Loucy (cell line): ENCODE data around the gene MYO18A.

Source experiments
- H2AFZ ChIP-seq: fragments of 200-600 bp; sonication (generic); 2 replicates; pipeline ENCODE4 v1.6.0; 2016; ENCODE audit warnings: antibody characterized with exemption, mild to moderate bottlenecking, low read length, moderate library complexity
- H3F3A ChIP-seq: fragments of 200-600 bp; 2 replicates; pipeline ENCODE4 v1.6.0; 2016; ENCODE audit warnings: antibody characterized with exemption, low read depth, mild to moderate bottlenecking
- H3K27me3 ChIP-seq: fragments of 200-600 bp; sonication (generic); 2 replicates; pipeline ENCODE4 v1.6.1; 2014; ENCODE audit warnings: low read length, mild to moderate bottlenecking; ENCODE audit not compliant: insufficient read depth, poor library complexity, severe bottlenecking
- H3K36me3 ChIP-seq: fragments of 200-600 bp; sonication (generic); 2 replicates; pipeline ENCODE4 v1.6.1; 2016; ENCODE audit warnings: low read length; ENCODE audit not compliant: insufficient read depth
- H3K4me1 ChIP-seq: fragments of 200-600 bp; sonication (generic); 2 replicates; pipeline ENCODE4 v1.5.1; 2014; ENCODE audit warnings: low read length, mild to moderate bottlenecking; ENCODE audit not compliant: insufficient read depth, poor library complexity, severe bottlenecking
- H3K4me2 ChIP-seq: fragments of 200-600 bp; sonication (generic); 2 replicates; pipeline ENCODE4 v1.6.0; 2014; ENCODE audit warnings: antibody characterized with exemption, low read length, low read depth, mild to moderate bottlenecking; ENCODE audit not compliant: poor library complexity, severe bottlenecking
- H3K4me3 ChIP-seq: fragments of 200-600 bp; sonication (generic); 2 replicates; pipeline ENCODE4 v1.5.1; 2014; ENCODE audit warnings: low read length, mild to moderate bottlenecking, mixed read lengths; ENCODE audit not compliant: poor library complexity, severe bottlenecking
- H3K79me2 ChIP-seq: fragments of 200-600 bp; sonication (generic); 2 replicates; pipeline ENCODE4 v1.6.1; 2014; ENCODE audit warnings: low read length; ENCODE audit not compliant: insufficient read depth
- H3K9ac ChIP-seq: fragments of 200-600 bp; sonication (generic); 2 replicates; pipeline ENCODE4 v1.6.0; 2014; ENCODE audit warnings: mild to moderate bottlenecking, low read depth, low read length, moderate library complexity; ENCODE audit not compliant: poor library complexity, severe bottlenecking
- H3K9me2 ChIP-seq: fragments of 200-600 bp; sonication (generic); replicated peaks from 2 replicates; pipeline ENCODE4 v1.6.1; 2016; ENCODE audit warnings: low read depth, low read length, mixed read lengths
- H3K9me3 ChIP-seq: fragments of 200-600 bp; sonication (generic); 2 replicates; pipeline ENCODE4 v1.6.1; 2014; ENCODE audit warnings: mild to moderate bottlenecking, antibody characterized with exemption, low read length, low read depth; ENCODE audit not compliant: insufficient read depth
- H4K20me1 ChIP-seq: fragments of 200-600 bp; sonication (generic); 2 replicates; pipeline ENCODE4 v1.6.0; 2014; ENCODE audit warnings: antibody characterized with exemption, low read length, mild to moderate bottlenecking; ENCODE audit not compliant: insufficient read depth, poor library complexity, severe bottlenecking
- CTCF ChIP-seq: fragments of 200-600 bp; sonication (generic); conservative IDR thresholded peaks from 2 replicates; pipeline ENCODE4 v1.5.1; 2014; ENCODE audit warnings: mild to moderate bottlenecking, antibody characterized with exemption, low read length
- EZH2phosphoT487 ChIP-seq: fragments of 200-600 bp; IDR thresholded peaks from 2 replicates; pipeline ENCODE4 v1.6.1; 2018; ENCODE audit warnings: antibody characterized with exemption, mild to moderate bottlenecking, moderate library complexity, borderline replicate concordance

The MYO18A gene

GRCh38 chr17:29080323-29080722 lies 99.9 kb downstream of the MYO18A start:
- no peak overlapping the region for H3K4me2 ChIP-seq
- H3K9me2 ChIP-seq: no peaks in the 10 kb centered on the region
- H3K9me3 ChIP-seq: no peaks in the 10 kb centered on the region
- no peaks in the 10 kb centered on the region for H3K79me2 ChIP-seq
- no peaks in the 10 kb centered on the region for H3F3A ChIP-seq
- peaks cover 5% of the 10 kb centered on the region for H4K20me1 ChIP-seq
- H3K4me3 ChIP-seq: no peak overlapping the region
- peaks cover 87% of the 10 kb centered on the region; the same call in 1 of the 2 replicates for H3K36me3 ChIP-seq
- no peak overlapping the region for H3K9ac ChIP-seq
- no peak overlapping the region for H2AFZ ChIP-seq
- no peaks in the 10 kb centered on the region for H3K27me3 ChIP-seq
- no peaks in the 10 kb centered on the region for H3K4me1 ChIP-seq
- TF ChIP-seq EZH2phosphoT487: no peak
- no peak for TF ChIP-seq CTCF

GRCh38 chr17:29079887-29080286 lies 100.3 kb downstream of the MYO18A start:
- TF ChIP-seq EZH2phosphoT487 (no peak), CTCF (no peak)
- H4K20me1 ChIP-seq: peaks cover 5% of the 10 kb centered on the region
- H3K9me2 ChIP-seq: no peaks in the 10 kb centered on the region
- no peaks in the 10 kb centered on the region for H3K27me3 ChIP-seq
- H3F3A ChIP-seq: no peaks in the 10 kb centered on the region
- H3K79me2 ChIP-seq: no peaks in the 10 kb centered on the region
- no peaks in the 10 kb centered on the region for H3K4me1 ChIP-seq
- H2AFZ ChIP-seq: no peak overlapping the region
- H3K9ac ChIP-seq: no peak overlapping the region
- H3K4me2 ChIP-seq: no peak overlapping the region
- peaks cover 86% of the 10 kb centered on the region; the same call in 1 of the 2 replicates for H3K36me3 ChIP-seq
- H3K9me3 ChIP-seq: no peaks in the 10 kb centered on the region
- no peak overlapping the region for H3K4me3 ChIP-seq

- no peak overlapping the region for H3K4me2 ChIP-seq
- no peak overlapping the region for H3K4me3 ChIP-seq
- H3K9ac ChIP-seq: no peak overlapping the region
- H3K4me1 ChIP-seq: no peaks in the 10 kb centered on the region
- H3K9me2 ChIP-seq: no peaks in the 10 kb centered on the region
- H3K27me3 ChIP-seq: no peaks in the 10 kb centered on the region
- H2AFZ ChIP-seq: no peak overlapping the region
- no peaks in the 10 kb centered on the region for H3F3A ChIP-seq
- H4K20me1 ChIP-seq: peaks cover 5% of the 10 kb centered on the region
- no peaks in the 10 kb centered on the region for H3K79me2 ChIP-seq
- peaks cover 84% of the 10 kb centered on the region; the same call in 1 of the 2 replicates for H3K36me3 ChIP-seq
- TF ChIP-seq EZH2phosphoT487 (no peak), CTCF (no peak)
- no peaks in the 10 kb centered on the region for H3K9me3 ChIP-seq
Observed at GRCh38 chr17:29079433-29079832, 100.8 kb downstream of the MYO18A start.
